Panc1 (cell line): Measurements from ENCODE around the gene FBXW7. TPM values are rescaled to one million over a fixed set of nuclear protein-coding genes. Genes with fewer than 3 reads are reported as not detected.

Source experiments
- ATAC-seq: fragments of 200-7000 bp; cut with Tn5 transposase; 2 replicates; pipeline ENCODE4 v1.9.1; 2020; ENCODE audit warnings: mild to moderate bottlenecking, moderate library complexity
- BruUV-seq: library from RNA; stranded (reverse); fragments of 400-500 nt; replicated peaks from 2 replicates; lab custom pipeline; 2021; lab: Mats Ljungman, UMichigan
- CTCF ChIA-PET: fragments of 300-600 bp; sonication (Branson Sonifier 250); formaldehyde crosslinking; loops from one replicate; lab custom pipeline; 2022; ENCODE audit warnings: antibody characterized with exemption; lab: Charles Lee
- POLR2A ChIA-PET: fragments of 300-600 bp; sonication (Branson Sonifier 250); formaldehyde crosslinking; loops from one replicate; lab custom pipeline; 2022; ENCODE audit warnings: antibody characterized with exemption; lab: Charles Lee
- DNase-seq: peaks from one replicate; pipeline ENCODE4 v3.0.0-alpha.2; 2010; ENCODE audit warnings: low read depth, low spot score
- H3K27ac ChIP-seq: 2 replicates; pipeline ENCODE4 v1.5.1; 2011; ENCODE audit warnings: mild to moderate bottlenecking, low read length, inconsistent platforms
- H3K27me3 ChIP-seq: fragments of 200-500 bp; sonication (Bioruptor generic); 2 replicates; pipeline ENCODE4 v1.6.0; 2014; ENCODE audit warnings: low read length, inconsistent platforms; ENCODE audit not compliant: control insufficient read depth, insufficient read depth
- H3K36me3 ChIP-seq: fragments of 200-500 bp; sonication (Bioruptor generic); 2 replicates; pipeline ENCODE4 v1.5.1; 2014; ENCODE audit warnings: inconsistent platforms, mild to moderate bottlenecking, low read length, moderate library complexity; ENCODE audit not compliant: control insufficient read depth, insufficient read depth
- H3K4me1 ChIP-seq: 2 replicates; pipeline ENCODE4 v1.5.1; 2011; ENCODE audit warnings: inconsistent platforms, mild to moderate bottlenecking, low read length, moderate library complexity; ENCODE audit not compliant: control insufficient read depth, insufficient read depth
- H3K4me3 ChIP-seq, 2 experiments: 2 replicates each; pipeline ENCODE4 v1.5.1; 2011 to 2012; ENCODE audit warnings: low read depth in 2 of 2, low read length in 2 of 2, mild to moderate bottlenecking in 2 of 2, inconsistent platforms in 1 of 2, moderate library complexity in 1 of 2
- H3K9me3 ChIP-seq: fragments of 200-500 bp; sonication (Bioruptor generic); 2 replicates; pipeline ENCODE4 v1.5.1; 2014; ENCODE audit warnings: low read depth, mild to moderate bottlenecking, inconsistent platforms, low read length, moderate library complexity; ENCODE audit not compliant: control insufficient read depth, insufficient read depth
- POLR2AphosphoS5 ChIP-seq: IDR thresholded peaks from 2 replicates; pipeline ENCODE4 v1.6.1; 2012; ENCODE audit warnings: mild to moderate bottlenecking, low read depth, low read length, moderate library complexity
- SIN3A ChIP-seq: IDR thresholded peaks from 2 replicates; pipeline ENCODE4 v1.6.1; 2012; ENCODE audit warnings: low read depth, mild to moderate bottlenecking, low read length, moderate library complexity, borderline replicate concordance; ENCODE audit not compliant: insufficient read depth
- TCF7L2 ChIP-seq: IDR thresholded peaks from 2 replicates; pipeline ENCODE4 v1.6.1; 2011; ENCODE audit warnings: mild to moderate bottlenecking, low read depth, low read length, inconsistent platforms
- in situ Hi-C: cut with HindIII; loops from 2 replicates; pipeline ENCODE4 v1.10.0; 2016; ENCODE audit warnings: low sequenced_read_pairs, low pct_unique_long_range_greater_than_20kb
- intact Hi-C: fragments of 100-400 bp; cut with micrococcal nuclease; formaldehyde crosslinking; loops from one replicate; pipeline ENCODE4 v1.10.0; 2022; ENCODE audit not compliant: unreplicated experiment
- total RNA-seq: library from RNA; stranded (reverse); gene quantifications from one replicate; pipeline ENCODE4 v1.2.1, GENCODE V29; 2021; ENCODE audit not compliant: unreplicated experiment
- TF ChIP-seq, protein P1 (sequence below), 2 experiments: IDR thresholded peaks; 2 replicates each; pipeline ENCODE4 v1.6.1; 2011 to 2012; ENCODE audit warnings: low read depth in 2 of 2, control low read depth in 1 of 2, low read length in 1 of 2, mild to moderate bottlenecking in 1 of 2, moderate library complexity in 1 of 2; ENCODE audit not compliant: insufficient read depth in 1 of 2
- TF ChIP-seq, protein P2 (sequence below): fragments of 450-650 bp; IDR thresholded peaks from 2 replicates; pipeline ENCODE4 v1.5.1; 2017; ENCODE audit warnings: mild to moderate bottlenecking

FBXW7 gene
- total RNA-seq, 1 experiment from 2014 or later = 16.2 TPM

GRCh38 chr4:152577708-152578396, 42.0 kb upstream of the FBXW7 start:
- Histone ChIP-seq H3K9me3 (no peaks in the 10 kb centered on the region), H3K4me1 (no peaks in the 10 kb centered on the region), H3K27ac (no peak overlapping the region), H3K4me3 (no peak overlapping the region), H3K36me3 (no peaks in the 10 kb centered on the region), H3K27me3 (no peaks in the 10 kb centered on the region)
- in situ Hi-C loops = no loop called here
- ATAC-seq (no peak), DNase-seq (no peak)
- intact Hi-C loops = no loop called here
- CTCF ChIA-PET = no interaction called here
- POLR2A ChIA-PET = no interaction called here
- TF ChIP-seq, protein P1, sequence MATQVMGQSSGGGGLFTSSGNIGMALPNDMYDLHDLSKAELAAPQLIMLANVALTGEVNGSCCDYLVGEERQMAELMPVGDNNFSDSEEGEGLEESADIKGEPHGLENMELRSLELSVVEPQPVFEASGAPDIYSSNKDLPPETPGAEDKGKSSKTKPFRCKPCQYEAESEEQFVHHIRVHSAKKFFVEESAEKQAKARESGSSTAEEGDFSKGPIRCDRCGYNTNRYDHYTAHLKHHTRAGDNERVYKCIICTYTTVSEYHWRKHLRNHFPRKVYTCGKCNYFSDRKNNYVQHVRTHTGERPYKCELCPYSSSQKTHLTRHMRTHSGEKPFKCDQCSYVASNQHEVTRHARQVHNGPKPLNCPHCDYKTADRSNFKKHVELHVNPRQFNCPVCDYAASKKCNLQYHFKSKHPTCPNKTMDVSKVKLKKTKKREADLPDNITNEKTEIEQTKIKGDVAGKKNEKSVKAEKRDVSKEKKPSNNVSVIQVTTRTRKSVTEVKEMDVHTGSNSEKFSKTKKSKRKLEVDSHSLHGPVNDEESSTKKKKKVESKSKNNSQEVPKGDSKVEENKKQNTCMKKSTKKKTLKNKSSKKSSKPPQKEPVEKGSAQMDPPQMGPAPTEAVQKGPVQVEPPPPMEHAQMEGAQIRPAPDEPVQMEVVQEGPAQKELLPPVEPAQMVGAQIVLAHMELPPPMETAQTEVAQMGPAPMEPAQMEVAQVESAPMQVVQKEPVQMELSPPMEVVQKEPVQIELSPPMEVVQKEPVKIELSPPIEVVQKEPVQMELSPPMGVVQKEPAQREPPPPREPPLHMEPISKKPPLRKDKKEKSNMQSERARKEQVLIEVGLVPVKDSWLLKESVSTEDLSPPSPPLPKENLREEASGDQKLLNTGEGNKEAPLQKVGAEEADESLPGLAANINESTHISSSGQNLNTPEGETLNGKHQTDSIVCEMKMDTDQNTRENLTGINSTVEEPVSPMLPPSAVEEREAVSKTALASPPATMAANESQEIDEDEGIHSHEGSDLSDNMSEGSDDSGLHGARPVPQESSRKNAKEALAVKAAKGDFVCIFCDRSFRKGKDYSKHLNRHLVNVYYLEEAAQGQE (IDR thresholded peaks at IDR 0.05; ENCODE audit: insufficient read depth in 1 of 2, low read depth in 2 of 2, low read length in 1 of 2) = no peak
- TF ChIP-seq TCF7L2 = no peak
- TF ChIP-seq POLR2AphosphoS5 = no peak
- TF ChIP-seq, protein P2, sequence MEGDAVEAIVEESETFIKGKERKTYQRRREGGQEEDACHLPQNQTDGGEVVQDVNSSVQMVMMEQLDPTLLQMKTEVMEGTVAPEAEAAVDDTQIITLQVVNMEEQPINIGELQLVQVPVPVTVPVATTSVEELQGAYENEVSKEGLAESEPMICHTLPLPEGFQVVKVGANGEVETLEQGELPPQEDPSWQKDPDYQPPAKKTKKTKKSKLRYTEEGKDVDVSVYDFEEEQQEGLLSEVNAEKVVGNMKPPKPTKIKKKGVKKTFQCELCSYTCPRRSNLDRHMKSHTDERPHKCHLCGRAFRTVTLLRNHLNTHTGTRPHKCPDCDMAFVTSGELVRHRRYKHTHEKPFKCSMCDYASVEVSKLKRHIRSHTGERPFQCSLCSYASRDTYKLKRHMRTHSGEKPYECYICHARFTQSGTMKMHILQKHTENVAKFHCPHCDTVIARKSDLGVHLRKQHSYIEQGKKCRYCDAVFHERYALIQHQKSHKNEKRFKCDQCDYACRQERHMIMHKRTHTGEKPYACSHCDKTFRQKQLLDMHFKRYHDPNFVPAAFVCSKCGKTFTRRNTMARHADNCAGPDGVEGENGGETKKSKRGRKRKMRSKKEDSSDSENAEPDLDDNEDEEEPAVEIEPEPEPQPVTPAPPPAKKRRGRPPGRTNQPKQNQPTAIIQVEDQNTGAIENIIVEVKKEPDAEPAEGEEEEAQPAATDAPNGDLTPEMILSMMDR = no peak
- no peak for TF ChIP-seq SIN3A
- BruUV-seq = no TSS peak

DNA sequence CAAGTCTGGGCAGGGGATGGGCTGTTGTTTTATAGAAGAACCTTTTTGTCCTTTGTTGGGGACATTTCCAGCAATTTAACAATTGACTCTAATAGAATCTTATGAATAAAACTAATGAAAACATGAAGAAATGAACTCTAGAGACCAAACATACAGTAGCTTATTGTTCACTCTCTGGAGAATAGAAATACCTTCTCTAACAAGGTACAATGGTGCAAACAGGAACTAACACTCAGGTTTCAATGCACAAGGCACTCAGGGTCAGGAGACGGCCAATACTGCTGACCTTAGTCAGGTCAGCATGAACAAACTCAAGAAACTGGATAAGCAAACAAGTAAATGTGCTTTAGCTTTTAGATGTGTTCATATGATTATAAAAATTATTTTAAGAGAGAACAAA, 39.6 kb upstream of the FBXW7 start:
- Histone ChIP-seq H3K36me3 (no peaks in the 10 kb centered on the region), H3K4me1 (no peaks in the 10 kb centered on the region), H3K27me3 (no peaks in the 10 kb centered on the region), H3K27ac (no peak overlapping the region), H3K4me3 (no peak overlapping the region), H3K9me3 (no peaks in the 10 kb centered on the region)
- TF ChIP-seq SIN3A (no peak), TCF7L2 (no peak), POLR2AphosphoS5 (no peak)
- TF ChIP-seq, protein P1 (IDR thresholded peaks at IDR 0.05; ENCODE audit: insufficient read depth in 1 of 2, low read depth in 2 of 2, low read length in 1 of 2) = no peak
- TF ChIP-seq, protein P2 = no peak
- DNase-seq = no peak
- intact Hi-C loops (no loop called here), in situ Hi-C loops (no loop called here)
- ATAC-seq = no peak
- no TSS peak for BruUV-seq
- POLR2A ChIA-PET = interaction anchor here (0.7 kb wide), 1 partner anchor 84 kb away, joined by 3 read pairs; no protein-coding TSS in a partner anchor
- CTCF ChIA-PET = no interaction called here
